GM12878 (cell line): Measurements from ENCODE around the gene AGBL4. TPM values are rescaled to one million over a fixed set of nuclear protein-coding genes. Genes with fewer than 3 reads are reported as not detected.

Source experiments
- ATAC-seq: fragments of 200-7000 bp; cut with Tn5 transposase; 3 replicates; pipeline ENCODE4 v1.9.1; 2020; ENCODE audit warnings: mild to moderate bottlenecking, moderate library complexity
- BruUV-seq: library from RNA; stranded (reverse); fragments of 400-500 nt; replicated peaks from 2 replicates; lab custom pipeline; 2021; lab: Mats Ljungman, UMichigan
- CTCF ChIA-PET: fragments of 300-600 bp; sonication (Branson Sonifier 250); formaldehyde crosslinking; extraction: SDS; loops from one replicate; lab custom pipeline; 2021; ENCODE audit warnings: inconsistent platforms; lab: Yijun Ruan, JAX
- POLR2A ChIA-PET: fragments of 350-600 bp; formaldehyde crosslinking; extraction: SDS; loops from one replicate; lab custom pipeline; 2021; ENCODE audit warnings: inconsistent platforms; lab: Charles Lee
- RAD21 ChIA-PET: fragments of 300-600 bp; sonication (Branson Sonifier 250); formaldehyde crosslinking; loops from one replicate; lab custom pipeline; 2023; ENCODE audit warnings: antibody characterized with exemption; ENCODE audit not compliant: unreplicated experiment; lab: Charles Lee
- SMC1A ChIA-PET: fragments of 300-600 bp; sonication (Branson Sonifier 250); formaldehyde crosslinking; loops from one replicate; lab custom pipeline; 2023; ENCODE audit not compliant: unreplicated experiment, uncharacterized antibody; lab: Charles Lee
- DNase-seq: peaks from one replicate; pipeline ENCODE4 v3.0.0-alpha.2; 2011; ENCODE audit warnings: low read depth, low spot score
- FAIRE-seq: peaks from 3 replicates; lab custom pipeline; 2011; peaks lifted over from hg19 to GRCh38; lab: Jason Lieb, UNC
- H2AFZ ChIP-seq: 2 replicates; pipeline ENCODE4 v1.6.0; 2011; ENCODE audit warnings: low read depth, low read length, control low read depth; ENCODE audit not compliant: control insufficient read depth
- H3K27ac ChIP-seq: 2 replicates; pipeline ENCODE4 v1.5.1; 2011; ENCODE audit warnings: control low read depth; ENCODE audit not compliant: control insufficient read depth, insufficient read depth
- H3K27me3 ChIP-seq, 2 experiments: replicated peaks in 1 of 2; 2 replicates each; pipeline versions ENCODE4 v1.6.0 to v1.6.1; 2011; ENCODE audit warnings: low read length in 1 of 2; ENCODE audit not compliant: control insufficient read depth in 2 of 2, insufficient read depth in 2 of 2
- H3K36me3 ChIP-seq, 2 experiments: 2 replicates each; pipeline ENCODE4 v1.5.1; 2011; ENCODE audit warnings: low read length in 1 of 2; ENCODE audit not compliant: control insufficient read depth in 2 of 2, insufficient read depth in 2 of 2
- H3K4me1 ChIP-seq: 2 replicates; pipeline ENCODE4 v1.6.1; 2011; ENCODE audit warnings: mild to moderate bottlenecking, low read length, moderate library complexity, mixed read lengths; ENCODE audit not compliant: control insufficient read depth, insufficient read depth
- H3K4me2 ChIP-seq: 2 replicates; pipeline ENCODE4 v1.6.0; 2011; ENCODE audit warnings: control low read depth; ENCODE audit not compliant: control insufficient read depth, insufficient read depth
- H3K4me3 ChIP-seq: fragments of 200-600 bp; sonication (generic); 2 replicates; pipeline ENCODE4 v1.5.1; 2016
- H3K79me2 ChIP-seq: 2 replicates; pipeline ENCODE4 v1.6.0; 2011; ENCODE audit warnings: low read length; ENCODE audit not compliant: control insufficient read depth, insufficient read depth
- H3K9ac ChIP-seq: 2 replicates; pipeline ENCODE4 v1.8.0; 2011; ENCODE audit warnings: low read length, control low read depth, mixed read lengths; ENCODE audit not compliant: control insufficient read depth, insufficient read depth
- H3K9me3 ChIP-seq: replicated peaks from 3 replicates; pipeline ENCODE4 v1.5.1; 2011; ENCODE audit warnings: mild to moderate bottlenecking, low read length; ENCODE audit not compliant: control insufficient read depth, insufficient read depth
- H4K20me1 ChIP-seq: 2 replicates; pipeline ENCODE4 v1.6.0; 2011; ENCODE audit not compliant: control insufficient read depth, insufficient read depth
- ATF3 ChIP-seq: IDR thresholded peaks from 2 replicates; pipeline ENCODE4 v1.6.1; 2011; ENCODE audit warnings: low read depth, mild to moderate bottlenecking, low read length, moderate library complexity, borderline replicate concordance; ENCODE audit errors: extremely low read depth
- CEBPB ChIP-seq, 2 experiments: fragments of 150-350 bp in 1 of 2; IDR thresholded peaks; 2 replicates each; pipeline ENCODE4 v1.6.1; 2012 to 2014; ENCODE audit warnings: low read depth in 2 of 2, low read length in 2 of 2, borderline replicate concordance in 1 of 2, inconsistent platforms in 1 of 2
- CHD1 ChIP-seq: IDR thresholded peaks from 2 replicates; pipeline ENCODE4 v1.6.1; 2012; ENCODE audit warnings: low read depth, low read length, improper control_type of control experiment
- E2F4 ChIP-seq: IDR thresholded peaks from 2 replicates; pipeline ENCODE4 v1.6.1; 2012; ENCODE audit warnings: low read depth, low read length, improper control_type of control experiment
- KDM1A ChIP-seq: fragments of 200-600 bp; sonication (generic); IDR thresholded peaks from 2 replicates; pipeline ENCODE4 v1.6.1; 2016; ENCODE audit warnings: borderline replicate concordance
- PBX3 ChIP-seq: IDR thresholded peaks from 2 replicates; pipeline ENCODE4 v1.6.1; 2011; ENCODE audit warnings: mild to moderate bottlenecking, low read depth, low read length, moderate library complexity; ENCODE audit not compliant: insufficient replicate concordance
- RELA ChIP-seq: fragments of 450-650 bp; IDR thresholded peaks from 2 replicates; pipeline ENCODE4 v1.8.0; 2014; ENCODE audit warnings: borderline replicate concordance; ENCODE audit not compliant: partially characterized antibody
- ZBED1 ChIP-seq: IDR thresholded peaks from 2 replicates; pipeline ENCODE4 v1.6.1; 2016; ENCODE audit warnings: borderline replicate concordance
- ZBTB4 ChIP-seq: fragments of 450-650 bp; formaldehyde crosslinking; IDR thresholded peaks from 2 replicates; pipeline ENCODE4 v1.4.0; 2022; ENCODE audit warnings: mild to moderate bottlenecking, moderate library complexity
- ZNF622 ChIP-seq: fragments of 450-650 bp; IDR thresholded peaks from 2 replicates; pipeline ENCODE4 v1.6.1; 2017; ENCODE audit warnings: mild to moderate bottlenecking, inconsistent platforms
- WGBS: methylation state at CpG from one replicate; pipeline ENCODE4 v1.1.6; 2016; ENCODE audit warnings: low lambda C conversion rate; ENCODE audit not compliant: insufficient replicate concordance, insufficient coverage; ENCODE audit errors: missing lambda C conversion rate; 5-methylcytosine and 5-hydroxymethylcytosine counted together
- in situ Hi-C: fragments of 300-500 bp; cut with MboI; formaldehyde crosslinking; loops from 9 replicates; pipeline ENCODE4 v1.14.3; 2018; ENCODE audit warnings: mixed read lengths
- intact Hi-C: fragments of 100-400 bp; cut with micrococcal nuclease; formaldehyde crosslinking; loops from one replicate; pipeline ENCODE4 v1.14.2; 2022; ENCODE audit not compliant: unreplicated experiment
- polyA plus RNA-seq, 11 experiments: library from polyadenylated mRNA; depleted of rRNA in 4 of 11; unstranded in 6 of 11; stranded (reverse) in 5 of 11; fragments of >200 nt; fragmentation: Nextera tagmentation in 4 of 11; fragmentation: Illumina TruSeq in 1 of 11; extraction: Ambion mirVana in 4 of 11; extraction: Trizol in 1 of 11; gene quantifications; 1 replicate in 1 of 11; 2 replicates in 10 of 11; pipeline versions ENCODE4 v1.2.1 to v1.2.3, GENCODE V29; 2011 to 2016; ENCODE audit warnings: inconsistent platforms in 2 of 11, missing spikeins in 2 of 11, low read depth in 1 of 11
- total RNA-seq, 4 experiments: library from RNA; depleted of rRNA in 3 of 4; stranded (reverse); fragments of >200 nt in 3 of 4; fragmentation: Illumina TruSeq in 1 of 4; extraction: Trizol in 1 of 4; gene quantifications; 2 replicates each; pipeline versions ENCODE4 v1.2.1 to v1.2.3, GENCODE V29; 2013 to 2021

AGBL4 gene
- total and polyA plus RNA-seq, 10 of the 15 experiments (the other 5 are each of a cell fraction or from before 2014, with no cell fraction given): 0.31 TPM; not detected in 9

GRCh38 chr1:48596046-48596445, 1427.7 kb downstream of the AGBL4 start:
- 39% methylated on average over 2 of the region's 2 CpGs for WGBS
- Histone ChIP-seq H2AFZ (no peak overlapping the region), H3K9me3 (no peaks in the 10 kb centered on the region), H3K79me2 (no peaks in the 10 kb centered on the region), H4K20me1 (no peaks in the 10 kb centered on the region), H3K4me2 (no peak overlapping the region), H3K27me3 (no peaks in the 10 kb centered on the region), H3K27ac (no peak overlapping the region), H3K4me3 (no peak overlapping the region), H3K9ac (no peak overlapping the region), H3K4me1 (no peaks in the 10 kb centered on the region), H3K36me3 (no peaks in the 10 kb centered on the region)
- in situ Hi-C loops (no loop called here), intact Hi-C loops (no loop called here)
- no peak for DNase-seq
- SMC1A ChIA-PET: interaction anchor here (1.3 kb wide), 1 partner anchor 18 kb away, joined by 3 read pairs; no protein-coding TSS in a partner anchor
- FAIRE-seq: no peak
- TF ChIP-seq PBX3: no peak
- TF ChIP-seq ZBED1: no peak
- no peak for TF ChIP-seq KDM1A
- TF ChIP-seq RELA: no peak
- no peak for TF ChIP-seq CHD1
- TF ChIP-seq ZNF622: no peak
- no peak for TF ChIP-seq CEBPB (IDR thresholded peaks at IDR 0.05; ENCODE audit: borderline replicate concordance in 1 of 2, low read depth in 2 of 2, low read length in 2 of 2)
- no peak for TF ChIP-seq E2F4
- TF ChIP-seq ATF3: no peak
- no peak for TF ChIP-seq ZBTB4 (CRISPR knock-in tag)
- CTCF ChIA-PET: no interaction called here
- no TSS peak for BruUV-seq
- ATAC-seq: no peak
- RAD21 ChIA-PET: no interaction called here
- POLR2A ChIA-PET: interaction anchor here (0.6 kb wide), 1 partner anchor 33 kb away, joined by 3 read pairs; no protein-coding TSS in a partner anchor
